ENCODE results near the gene KCNJ1.
A peak's percentile ranks its signal among the peaks of the same experiment; 100 is the strongest.

Gene KCNJ1

DNA sequence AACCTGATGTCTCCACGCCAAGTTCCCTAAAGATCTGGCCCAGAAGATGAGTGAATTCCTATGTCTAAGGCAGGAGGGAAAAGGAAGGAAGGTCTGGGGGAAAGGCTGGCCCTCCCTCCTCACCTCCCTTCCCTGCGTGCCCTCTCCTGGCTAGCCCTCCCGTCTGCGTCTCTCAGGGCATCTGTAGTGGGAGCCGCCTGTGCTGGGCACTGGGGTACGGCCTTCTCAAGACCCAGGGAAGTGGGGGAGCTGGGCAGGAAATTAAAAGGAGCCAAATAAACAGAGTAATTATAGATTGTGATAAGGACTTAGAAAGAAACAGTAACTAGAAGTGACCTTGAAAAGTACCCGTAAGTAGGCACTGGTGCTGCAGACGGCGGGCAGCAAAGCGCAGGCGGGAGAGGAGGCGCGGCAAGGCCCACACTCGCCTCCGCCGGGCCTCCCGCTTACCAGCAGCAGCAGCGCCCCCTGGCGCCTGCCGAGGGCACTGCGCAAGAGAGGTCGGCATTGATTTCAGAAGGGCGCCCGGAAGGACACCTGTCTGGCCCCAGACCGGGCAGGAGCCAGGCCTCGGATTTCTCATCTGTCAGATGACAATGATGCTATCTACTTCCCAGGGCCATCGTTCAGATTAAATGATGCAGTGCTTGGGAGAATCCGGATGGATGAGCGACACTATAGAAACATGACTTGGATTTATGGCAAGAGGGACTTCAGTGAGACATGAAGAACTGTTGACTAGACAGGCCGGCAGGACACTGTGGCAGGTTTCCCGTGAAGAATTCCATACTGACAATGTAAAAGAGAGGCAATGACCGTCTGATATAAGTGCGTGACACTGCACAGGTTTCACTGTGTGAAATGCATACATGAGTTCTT, 7.3 kb downstream of the KCNJ1 start:
- POLR2A ChIA-PET (ENCODE audit: low non-redundant PET): no interaction called here
- DNase-seq (ENCODE audit: low spot score): peak; percentile 25

GRCh38 chr11:128857341-128857740, 9.8 kb downstream of the KCNJ1 start:
- CTCF ChIA-PET: interaction anchor here (0.6 to 0.9 kb wide), 2 partner anchors 659 to 700 kb away, joined by 3 read pairs; no protein-coding TSS in a partner anchor
- no peak for DNase-seq (ENCODE audit: low spot score)
- TF ChIP-seq CTCF (conservative IDR thresholded peaks at IDR 0.05; ENCODE audit: low read depth): no peak
- POLR2A ChIA-PET (ENCODE audit: low non-redundant PET): no interaction called here
- no peak overlapping the region for H3K27ac ChIP-seq

More for the DNA sequence above, 7.3 kb downstream of the KCNJ1 start:
- CTCF ChIA-PET: interaction anchor here (0.6 to 0.9 kb wide), 3 partner anchors 15 to 468 kb away, joined by 3 to 4 read pairs (median 3); no protein-coding TSS in a partner anchor
- no peak overlapping the region for H3K27ac ChIP-seq
- TF ChIP-seq CTCF (conservative IDR thresholded peaks at IDR 0.05; ENCODE audit: low read depth): peak; percentile 84

- DNase-seq (ENCODE audit: low spot score): no peak
- POLR2A ChIA-PET (ENCODE audit: low non-redundant PET): no interaction called here
- CTCF ChIA-PET: no interaction called here
- no peak for TF ChIP-seq CTCF (conservative IDR thresholded peaks at IDR 0.05; ENCODE audit: low read depth)
- H3K27ac ChIP-seq: no peak overlapping the region
Observed at GRCh38 chr11:128856241-128856640, 10.9 kb downstream of the KCNJ1 start.

DNA sequence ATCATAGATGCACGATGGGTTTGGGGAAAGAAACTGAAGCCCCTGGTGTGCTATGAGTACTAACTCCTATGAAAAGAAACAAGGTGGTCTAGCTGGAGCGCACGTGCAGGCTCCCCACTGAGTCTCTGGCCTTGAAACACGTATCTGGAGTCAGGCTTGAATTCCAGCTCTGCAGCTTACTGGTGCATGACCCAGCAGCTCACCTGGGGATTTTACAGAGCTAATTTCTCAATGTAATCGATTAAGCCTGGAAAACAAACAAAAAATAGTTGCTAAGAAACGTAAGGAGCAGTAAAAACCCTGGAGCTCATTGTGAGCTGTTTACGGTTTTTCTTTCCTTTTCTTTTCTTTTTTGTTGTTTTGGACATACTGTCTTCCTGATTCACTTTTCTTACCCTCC, 12.3 kb downstream of the KCNJ1 start:
- CTCF ChIA-PET: no interaction called here
- no peak overlapping the region for H3K27ac ChIP-seq
- POLR2A ChIA-PET (ENCODE audit: low non-redundant PET): no interaction called here
- no peak for DNase-seq (ENCODE audit: low spot score)
- TF ChIP-seq CTCF (conservative IDR thresholded peaks at IDR 0.05; ENCODE audit: low read depth): no peak

- no peak for DNase-seq (ENCODE audit: low spot score)
- POLR2A ChIA-PET (ENCODE audit: low non-redundant PET): no interaction called here
- CTCF ChIA-PET: no interaction called here
- H3K27ac ChIP-seq: no peak overlapping the region
- no peak for TF ChIP-seq CTCF (conservative IDR thresholded peaks at IDR 0.05; ENCODE audit: low read depth)
Observed at GRCh38 chr11:128853559-128853958, 13.5 kb downstream of the KCNJ1 start.

GRCh38 chr11:128852327-128853023, 14.6 kb downstream of the KCNJ1 start:
- DNase-seq (ENCODE audit: low spot score): no peak

More at GRCh38 chr11:128852327-128853023, 14.6 kb downstream of the KCNJ1 start:
- CTCF ChIA-PET: interaction anchor here (0.7 to 0.8 kb wide), 2 partner anchors 8 to 220 kb away, joined by 3 to 5 read pairs; no protein-coding TSS in a partner anchor
- no peak for TF ChIP-seq CTCF (conservative IDR thresholded peaks at IDR 0.05; ENCODE audit: low read depth)
- no peak overlapping the region for H3K27ac ChIP-seq
- POLR2A ChIA-PET (ENCODE audit: low non-redundant PET): no interaction called here

Data from RWPE1 (cell line).